IMR-90 (cell line): ENCODE results near the gene MOG.

Experiments used
- CEBPB ChIP-seq: IDR thresholded peaks from 2 replicates; pipeline ENCODE4 v1.6.1; 2012; ENCODE audit warnings: low read depth, low read length, improper control_type of control experiment
- CHD1 ChIP-seq: IDR thresholded peaks from 2 replicates; pipeline ENCODE4 v1.6.1; 2012; ENCODE audit warnings: low read depth, low read length, improper control_type of control experiment
- MAFK ChIP-seq: IDR thresholded peaks from 2 replicates; pipeline ENCODE4 v1.6.1; 2012; ENCODE audit warnings: low read depth, low read length, improper control_type of control experiment
- MAZ ChIP-seq: IDR thresholded peaks from 2 replicates; pipeline ENCODE4 v1.6.1; 2012; ENCODE audit warnings: low read depth, mild to moderate bottlenecking, low read length, improper control_type of control experiment, moderate library complexity, borderline replicate concordance
- MXI1 ChIP-seq: IDR thresholded peaks from 2 replicates; pipeline ENCODE4 v1.6.1; 2012; ENCODE audit warnings: low read depth, mild to moderate bottlenecking, low read length, moderate library complexity, borderline replicate concordance
- POLR2A ChIP-seq: IDR thresholded peaks from 2 replicates; pipeline ENCODE4 v1.6.1; 2012; ENCODE audit warnings: mild to moderate bottlenecking, low read depth, low read length
- RAD21 ChIP-seq: IDR thresholded peaks from 2 replicates; pipeline ENCODE4 v1.6.1; 2012; ENCODE audit warnings: low read length, improper control_type of control experiment
- RCOR1 ChIP-seq: IDR thresholded peaks from 2 replicates; pipeline ENCODE4 v1.6.1; 2012; ENCODE audit warnings: mild to moderate bottlenecking, low read length, improper control_type of control experiment; ENCODE audit not compliant: insufficient replicate concordance
- RFX5 ChIP-seq: IDR thresholded peaks from 2 replicates; pipeline ENCODE4 v1.8.0; 2012; ENCODE audit warnings: low read depth, mild to moderate bottlenecking, low read length, moderate library complexity
- SMC3 ChIP-seq: fragments of 150-350 bp; IDR thresholded peaks from 2 replicates; pipeline ENCODE4 v1.6.1; 2016; ENCODE audit warnings: low read depth, mild to moderate bottlenecking, antibody characterized with exemption, low read length, moderate library complexity
- TF ChIP-seq, protein P1 (sequence below): conservative IDR thresholded peaks from 2 replicates; pipeline ENCODE4 v1.5.1; 2012; ENCODE audit warnings: mild to moderate bottlenecking, low read depth, low read length, improper control_type of control experiment
- TF ChIP-seq, protein P2 (sequence below): fragments of 150-350 bp; IDR thresholded peaks from 2 replicates; pipeline ENCODE4 v1.6.1; 2017; ENCODE audit warnings: mild to moderate bottlenecking, antibody characterized with exemption, low read length, low read depth

- TF ChIP-seq, protein P1, sequence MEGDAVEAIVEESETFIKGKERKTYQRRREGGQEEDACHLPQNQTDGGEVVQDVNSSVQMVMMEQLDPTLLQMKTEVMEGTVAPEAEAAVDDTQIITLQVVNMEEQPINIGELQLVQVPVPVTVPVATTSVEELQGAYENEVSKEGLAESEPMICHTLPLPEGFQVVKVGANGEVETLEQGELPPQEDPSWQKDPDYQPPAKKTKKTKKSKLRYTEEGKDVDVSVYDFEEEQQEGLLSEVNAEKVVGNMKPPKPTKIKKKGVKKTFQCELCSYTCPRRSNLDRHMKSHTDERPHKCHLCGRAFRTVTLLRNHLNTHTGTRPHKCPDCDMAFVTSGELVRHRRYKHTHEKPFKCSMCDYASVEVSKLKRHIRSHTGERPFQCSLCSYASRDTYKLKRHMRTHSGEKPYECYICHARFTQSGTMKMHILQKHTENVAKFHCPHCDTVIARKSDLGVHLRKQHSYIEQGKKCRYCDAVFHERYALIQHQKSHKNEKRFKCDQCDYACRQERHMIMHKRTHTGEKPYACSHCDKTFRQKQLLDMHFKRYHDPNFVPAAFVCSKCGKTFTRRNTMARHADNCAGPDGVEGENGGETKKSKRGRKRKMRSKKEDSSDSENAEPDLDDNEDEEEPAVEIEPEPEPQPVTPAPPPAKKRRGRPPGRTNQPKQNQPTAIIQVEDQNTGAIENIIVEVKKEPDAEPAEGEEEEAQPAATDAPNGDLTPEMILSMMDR, result peak; percentile 37
- no peak for TF ChIP-seq POLR2A
- TF ChIP-seq CEBPB, result no peak
- no peak for TF ChIP-seq RCOR1
- no peak for TF ChIP-seq CHD1
- TF ChIP-seq MXI1, result no peak
- no peak for TF ChIP-seq MAFK
- TF ChIP-seq, protein P2, sequence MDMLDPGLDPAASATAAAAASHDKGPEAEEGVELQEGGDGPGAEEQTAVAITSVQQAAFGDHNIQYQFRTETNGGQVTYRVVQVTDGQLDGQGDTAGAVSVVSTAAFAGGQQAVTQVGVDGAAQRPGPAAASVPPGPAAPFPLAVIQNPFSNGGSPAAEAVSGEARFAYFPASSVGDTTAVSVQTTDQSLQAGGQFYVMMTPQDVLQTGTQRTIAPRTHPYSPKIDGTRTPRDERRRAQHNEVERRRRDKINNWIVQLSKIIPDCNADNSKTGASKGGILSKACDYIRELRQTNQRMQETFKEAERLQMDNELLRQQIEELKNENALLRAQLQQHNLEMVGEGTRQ, result no peak
- TF ChIP-seq RFX5, result no peak
- TF ChIP-seq SMC3, result no peak
- peak; percentile 29; the same call in 1 of the 2 replicates for TF ChIP-seq RAD21
- no peak for TF ChIP-seq MAZ
Observed at GRCh38 chr6:29702519-29703103, 45.7 kb downstream of the MOG start.
